GM18907 (cell line): ENCODE measurements around the gene HPCAL1.

ENCODE experiments used
- ATAC-seq: cut with Tn5 transposase; IDR thresholded peaks from one replicate; pipeline ENCODE4 v1.9.1; 2021; ENCODE audit warnings: mild to moderate bottlenecking, moderate library complexity; ENCODE audit not compliant: unreplicated experiment

Gene HPCAL1

DNA sequence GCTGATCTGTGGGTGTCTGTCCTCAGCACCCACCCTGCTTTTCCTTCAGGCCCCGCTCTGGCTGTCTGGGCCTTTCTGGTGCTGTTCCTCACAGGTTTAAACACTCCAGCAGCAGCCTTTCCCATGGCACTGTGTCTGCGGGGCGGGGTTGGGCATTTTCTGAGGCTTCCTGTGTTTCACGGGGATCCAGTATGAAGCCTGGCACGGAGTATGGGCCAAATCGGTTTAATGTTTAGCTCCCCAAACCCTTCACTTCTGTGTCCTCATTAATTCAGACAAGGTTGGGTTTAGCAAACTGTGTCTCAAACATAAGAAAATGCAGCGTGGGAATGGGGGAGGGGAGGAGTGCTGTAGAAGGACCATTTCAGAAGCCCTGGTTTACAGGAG is 44.9 kb downstream of the HPCAL1 start:
- no peak for ATAC-seq

DNA sequence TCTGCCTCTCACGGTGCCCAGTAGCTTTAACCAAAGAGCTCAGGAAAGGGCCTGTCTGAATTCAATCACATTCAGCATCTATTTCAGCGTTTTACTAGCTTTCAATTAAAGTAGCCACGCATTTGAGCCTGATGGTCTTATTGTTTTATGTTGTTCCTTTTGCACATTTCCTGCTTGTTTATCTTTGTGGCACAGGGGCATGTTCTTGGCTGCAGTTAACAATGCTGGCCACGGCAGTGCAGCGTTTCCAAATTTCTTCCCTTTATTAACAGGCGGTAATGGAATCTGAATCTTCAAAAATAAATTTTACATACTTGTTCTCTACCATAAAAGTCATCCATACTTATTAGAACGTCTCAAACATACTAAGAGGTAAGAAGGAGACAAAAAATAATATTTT is 46.2 kb downstream of the HPCAL1 start:
- no peak for ATAC-seq

DNA sequence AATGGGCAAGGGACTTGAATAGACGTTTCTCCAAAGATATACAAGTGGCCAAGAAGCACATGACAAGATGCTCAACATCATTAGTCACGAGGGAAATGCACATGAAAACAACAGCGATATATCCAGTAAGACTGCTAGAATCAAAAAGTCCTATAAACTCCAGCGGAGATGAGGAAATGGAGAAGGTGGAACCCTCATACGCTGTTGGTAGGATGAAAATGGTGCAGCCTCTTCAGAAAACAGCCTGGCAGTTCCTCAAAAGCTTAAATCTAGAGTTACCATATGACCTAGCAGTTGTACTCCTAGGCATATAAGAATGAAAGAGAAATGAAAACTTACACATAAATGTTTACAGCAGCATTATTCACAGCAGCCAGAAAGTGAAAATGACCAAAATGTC is 48.1 kb downstream of the HPCAL1 start:
- no peak for ATAC-seq

DNA sequence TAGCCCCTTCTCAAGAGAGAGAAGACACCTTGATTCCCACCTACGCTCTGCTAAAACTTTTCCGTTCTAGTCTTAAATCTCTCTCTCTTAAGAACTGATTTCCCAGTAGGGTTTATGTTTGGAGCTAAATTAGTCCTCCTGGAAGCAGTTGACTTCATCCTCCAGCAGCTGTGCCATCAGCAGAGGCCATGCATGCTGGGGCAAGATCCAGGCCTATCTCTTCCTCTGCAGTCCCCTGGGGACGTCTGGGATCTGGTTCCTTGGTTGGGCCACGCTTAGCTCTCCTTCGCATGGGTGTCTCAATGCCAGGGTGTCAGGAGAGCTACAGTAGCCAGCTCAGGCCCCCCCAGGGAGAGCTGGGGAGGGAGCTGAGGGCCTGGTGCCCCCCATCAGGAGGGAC is 49.7 kb downstream of the HPCAL1 start:
- ATAC-seq, result no peak

DNA sequence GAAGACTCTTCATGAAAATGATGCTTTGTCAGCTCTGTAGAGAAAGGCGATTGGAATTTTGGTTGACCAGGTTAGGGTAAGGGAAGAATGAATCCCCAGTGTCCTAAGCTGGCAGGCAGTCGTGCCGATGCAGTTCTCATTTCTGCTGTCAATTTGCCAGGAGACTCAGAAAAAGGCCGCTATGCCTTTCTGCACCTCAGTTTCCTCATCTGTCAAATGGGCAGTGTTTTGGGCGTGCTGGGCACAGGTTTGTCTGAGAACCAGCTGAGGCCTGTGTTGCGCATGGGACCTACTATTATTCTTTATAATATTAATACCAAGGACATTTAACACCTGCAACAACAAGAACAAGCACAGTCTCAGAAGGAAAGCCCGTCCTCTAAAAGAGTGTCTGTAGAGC is 50.3 kb downstream of the HPCAL1 start:
- ATAC-seq, result no peak

DNA sequence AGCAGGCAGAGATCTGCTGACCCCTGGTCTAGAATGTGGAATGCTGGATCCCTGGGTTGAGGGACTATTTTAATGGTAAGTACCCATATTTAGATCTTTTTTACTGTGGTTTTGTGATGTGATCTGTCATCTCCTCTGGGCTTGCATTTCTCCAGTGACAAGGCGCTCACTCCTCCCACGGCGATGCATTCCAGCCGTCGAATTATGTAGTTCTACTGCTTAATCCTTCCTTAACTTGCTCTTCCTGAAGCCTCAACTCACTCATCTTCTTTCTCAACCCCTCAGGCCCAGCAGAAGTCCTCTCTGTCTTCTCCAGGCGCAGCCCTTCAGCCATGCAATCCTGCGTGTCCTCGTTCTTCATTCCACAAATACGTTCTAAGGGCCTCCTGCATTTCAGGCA is 51.2 kb downstream of the HPCAL1 start:
- no peak for ATAC-seq

DNA sequence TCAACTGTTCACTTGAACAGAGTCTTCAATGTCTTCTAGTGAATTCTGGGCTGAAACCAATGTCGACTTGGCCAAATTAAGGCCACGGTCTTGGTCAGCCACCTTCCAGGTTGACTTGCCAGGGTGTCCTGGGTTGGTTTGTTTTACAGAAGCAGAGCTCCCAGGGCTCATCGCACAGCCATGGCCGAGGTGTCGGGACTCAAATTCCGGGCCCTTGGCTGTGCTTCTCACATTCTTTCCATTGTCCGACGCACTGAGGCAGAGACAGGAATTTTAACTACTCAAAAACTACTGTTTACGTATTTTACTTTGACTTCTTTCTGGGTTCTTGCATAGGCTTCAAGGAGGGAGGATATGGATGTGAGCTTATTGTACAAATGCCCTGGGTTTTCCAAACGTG is 51.7 kb downstream of the HPCAL1 start:
- ATAC-seq, result no peak

DNA sequence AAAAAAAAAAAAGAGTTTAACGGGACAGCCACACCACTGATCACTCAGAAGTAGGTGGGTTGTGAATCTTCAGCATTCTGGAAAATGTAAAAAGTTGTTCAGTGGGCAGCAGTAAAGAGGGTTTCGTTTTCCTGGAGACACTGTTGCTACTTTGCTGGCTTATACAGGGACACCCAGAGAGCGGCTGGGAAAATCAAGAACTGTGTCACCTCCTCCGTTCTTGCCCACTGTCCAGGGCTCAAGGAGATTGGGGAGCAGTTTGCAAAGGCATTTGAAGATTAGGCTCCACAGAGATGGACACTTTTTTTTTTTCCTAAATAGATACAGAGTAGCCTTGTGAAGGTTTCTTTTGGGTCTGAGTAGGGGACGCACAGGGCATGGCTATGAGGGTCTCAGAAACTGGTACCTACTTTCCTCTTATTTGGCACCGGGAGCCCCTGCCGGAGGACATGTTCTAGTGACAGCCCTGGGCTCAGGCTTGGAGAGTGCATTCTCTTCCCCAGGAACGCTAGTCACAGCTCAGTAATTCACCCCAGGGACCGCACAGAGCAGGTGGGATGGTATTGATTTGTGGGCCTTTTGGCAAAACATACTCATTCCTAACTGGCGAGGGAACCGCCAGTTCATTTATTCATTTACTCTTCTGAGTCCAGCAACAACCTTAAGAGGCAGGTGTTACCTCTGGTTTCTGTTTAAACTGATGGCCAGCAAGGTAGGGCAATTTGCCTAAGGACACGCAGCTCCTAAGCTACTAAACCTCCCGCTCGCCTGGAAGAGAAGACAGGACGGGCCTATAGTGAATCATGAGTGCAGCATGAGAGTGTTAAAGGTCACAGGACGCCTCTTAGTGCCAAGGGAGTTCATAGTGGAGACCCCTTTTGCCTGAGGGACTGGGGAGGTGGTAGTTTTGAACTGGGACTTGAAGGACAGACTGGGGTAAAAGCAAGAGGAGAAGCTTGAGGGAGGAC is 53.1 kb downstream of the HPCAL1 start:
- no peak for ATAC-seq

DNA sequence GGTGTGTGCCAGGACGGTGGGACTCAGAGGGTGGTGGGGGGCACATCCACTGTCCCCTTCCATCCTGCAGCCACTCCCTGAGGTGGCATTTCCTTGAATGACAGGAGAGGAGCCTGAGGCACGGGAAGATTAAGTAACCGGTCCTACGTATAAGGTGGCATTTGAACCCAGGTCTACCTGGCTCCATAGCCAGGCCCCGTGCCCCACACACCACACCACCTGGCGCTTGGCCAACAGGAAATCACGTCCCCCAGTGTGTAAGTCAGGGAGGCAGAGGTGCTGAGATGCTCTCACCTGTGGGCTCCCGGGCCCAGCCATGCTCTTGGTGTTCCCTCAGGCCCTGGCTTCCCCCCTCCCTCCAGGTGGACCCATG is 53.7 kb downstream of the HPCAL1 start:
- ATAC-seq, result no peak

DNA sequence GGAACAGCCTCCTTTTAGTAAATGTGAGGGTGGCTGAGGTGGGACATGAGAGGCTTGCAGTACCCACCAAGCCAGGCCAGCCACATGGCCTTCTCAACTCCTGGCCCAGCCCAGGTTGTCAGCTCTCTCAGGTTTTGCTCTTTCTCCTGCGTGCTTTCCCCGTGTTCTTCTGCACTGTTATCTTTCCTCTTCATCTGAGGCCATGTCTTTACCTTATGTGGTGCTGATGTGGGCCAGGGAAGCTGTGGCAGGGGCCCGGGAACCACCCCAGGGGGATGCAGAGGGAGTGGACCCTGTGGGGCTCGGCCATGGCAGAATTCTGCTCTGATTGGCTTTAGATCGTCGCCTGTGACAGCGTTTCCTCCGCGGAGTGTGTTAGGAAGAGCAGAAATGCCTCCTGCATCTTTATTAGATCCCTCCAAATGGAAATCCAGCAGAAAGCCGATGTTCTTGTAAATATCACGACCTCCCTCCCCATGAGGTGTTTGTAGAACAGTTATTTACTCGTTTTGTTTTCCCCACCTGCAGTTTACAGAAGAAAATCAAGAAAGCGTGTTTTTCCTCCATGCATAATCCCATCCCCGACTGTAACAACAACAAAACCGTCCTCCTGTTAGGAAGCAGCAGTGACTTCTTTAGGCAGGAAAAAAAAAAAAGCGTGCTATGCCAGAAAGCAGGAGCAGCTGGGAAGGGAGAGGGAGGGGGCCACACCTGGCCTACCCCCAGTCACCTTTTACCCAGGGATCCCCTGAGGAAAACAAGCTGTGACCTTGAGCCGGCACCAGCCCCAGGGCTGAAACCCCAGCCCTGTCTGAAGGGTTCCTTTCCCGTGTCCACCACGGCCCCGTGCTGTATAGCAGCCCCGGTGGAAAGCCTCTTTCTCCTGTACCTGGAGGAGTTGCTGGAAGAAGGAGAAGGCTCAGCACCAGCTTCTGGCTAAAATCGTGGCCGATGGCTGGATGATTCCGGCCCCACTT is 54.8 kb downstream of the HPCAL1 start:
- ATAC-seq, result no peak

DNA sequence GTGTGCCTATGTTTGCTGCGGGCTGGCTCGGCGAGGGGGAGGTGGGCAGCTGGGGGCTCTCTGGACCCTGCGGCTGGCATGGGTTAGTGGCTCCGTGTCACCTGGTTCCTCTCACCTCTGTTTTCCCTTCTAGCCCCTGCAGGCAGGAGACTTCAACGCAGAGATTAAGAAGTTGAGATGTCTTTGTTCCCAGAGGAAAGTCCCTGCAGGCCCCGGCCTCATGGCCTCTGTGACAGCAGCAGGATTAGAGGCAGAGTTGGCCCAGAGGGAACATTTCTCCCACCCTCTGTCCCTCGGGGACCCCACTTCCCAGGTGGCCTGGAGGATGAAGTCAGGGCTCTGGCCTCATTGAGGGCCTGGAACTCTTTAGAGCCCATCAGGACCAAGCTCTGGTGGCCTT is 56.5 kb downstream of the HPCAL1 start:
- no peak for ATAC-seq

DNA sequence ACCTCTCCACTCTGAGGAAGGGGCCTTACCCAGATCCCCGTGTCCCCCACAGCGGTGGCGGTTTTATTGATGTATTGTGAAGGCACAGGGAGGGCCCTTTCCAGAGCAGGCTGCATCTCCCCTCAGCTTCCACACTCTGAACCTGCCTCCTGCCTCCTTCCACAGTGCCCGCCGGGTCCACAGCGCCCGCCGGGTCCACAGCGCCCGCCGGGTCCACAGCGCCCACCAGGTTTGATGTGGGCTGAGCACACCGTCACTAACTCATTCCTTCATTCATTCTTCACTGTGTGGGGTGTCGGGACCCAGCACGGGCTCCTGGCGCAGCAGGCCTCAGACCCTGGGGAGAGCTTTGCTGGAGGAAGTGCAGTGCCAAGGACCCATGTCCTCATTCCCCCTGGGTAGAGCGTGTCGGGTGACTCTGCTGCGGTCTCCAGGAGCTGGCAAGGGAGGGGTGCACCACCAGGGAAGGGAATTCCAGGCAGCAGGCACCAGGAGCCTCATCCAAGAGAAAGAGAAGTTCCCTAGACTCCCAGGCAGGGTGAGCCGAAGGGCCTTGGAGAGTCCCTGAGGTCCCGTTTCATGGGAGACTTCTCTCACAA is 57.1 kb downstream of the HPCAL1 start:
- no peak for ATAC-seq

DNA sequence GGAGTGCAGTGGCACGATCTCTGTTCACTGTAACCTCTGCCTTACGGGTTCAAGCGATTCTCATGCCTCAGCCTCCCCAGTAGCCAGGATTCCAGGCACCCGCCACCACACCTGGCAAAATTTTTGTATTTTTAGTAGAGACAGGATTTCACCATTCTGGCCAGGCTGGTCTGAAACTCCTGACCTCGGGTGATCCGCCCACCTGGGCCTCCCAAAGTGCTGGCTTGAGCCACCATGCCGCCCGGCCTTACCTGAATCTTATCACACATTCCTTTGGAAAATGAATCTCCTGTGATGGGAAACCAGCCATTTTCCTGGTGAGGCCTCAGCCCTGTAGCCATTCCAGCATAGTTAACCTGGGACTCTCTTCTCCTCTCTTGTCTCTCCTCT is 57.8 kb downstream of the HPCAL1 start:
- no peak for ATAC-seq

DNA sequence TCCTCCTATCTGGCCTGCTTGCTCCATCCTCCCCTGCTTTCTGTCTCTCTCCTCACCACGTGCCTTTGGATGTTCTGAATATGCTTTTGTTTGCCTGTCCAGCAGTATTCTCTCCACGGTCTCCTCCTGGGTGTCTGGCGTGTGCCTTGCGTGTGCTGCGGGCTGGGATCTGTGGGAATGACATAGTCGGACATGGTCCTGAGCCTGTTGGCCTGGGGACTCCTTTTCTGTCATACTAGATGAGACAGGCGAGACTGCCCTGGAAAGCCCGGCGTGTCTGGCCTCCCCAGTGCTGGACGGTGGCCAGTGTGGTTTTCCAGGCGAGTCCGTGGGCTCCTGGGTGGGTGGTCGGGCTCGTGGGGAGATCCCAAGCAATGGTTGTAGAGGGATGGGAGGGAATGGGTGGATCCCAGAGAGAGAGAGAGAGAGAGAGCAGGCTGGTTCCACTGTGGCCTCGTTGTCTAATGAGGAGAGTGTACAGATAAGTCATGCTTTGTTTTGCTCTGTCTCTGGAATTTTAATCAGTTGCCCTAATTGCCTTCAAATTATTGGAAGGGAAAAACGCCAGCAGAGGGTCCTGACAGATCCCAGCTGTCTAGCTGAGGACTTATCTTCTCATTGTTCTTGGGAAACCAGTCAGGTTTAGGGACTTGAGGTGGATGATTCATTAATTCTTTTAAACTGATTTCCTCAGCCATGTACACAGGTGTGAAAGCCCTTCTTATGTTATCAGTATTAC is 58.3 kb downstream of the HPCAL1 start:
- ATAC-seq, result no peak

DNA sequence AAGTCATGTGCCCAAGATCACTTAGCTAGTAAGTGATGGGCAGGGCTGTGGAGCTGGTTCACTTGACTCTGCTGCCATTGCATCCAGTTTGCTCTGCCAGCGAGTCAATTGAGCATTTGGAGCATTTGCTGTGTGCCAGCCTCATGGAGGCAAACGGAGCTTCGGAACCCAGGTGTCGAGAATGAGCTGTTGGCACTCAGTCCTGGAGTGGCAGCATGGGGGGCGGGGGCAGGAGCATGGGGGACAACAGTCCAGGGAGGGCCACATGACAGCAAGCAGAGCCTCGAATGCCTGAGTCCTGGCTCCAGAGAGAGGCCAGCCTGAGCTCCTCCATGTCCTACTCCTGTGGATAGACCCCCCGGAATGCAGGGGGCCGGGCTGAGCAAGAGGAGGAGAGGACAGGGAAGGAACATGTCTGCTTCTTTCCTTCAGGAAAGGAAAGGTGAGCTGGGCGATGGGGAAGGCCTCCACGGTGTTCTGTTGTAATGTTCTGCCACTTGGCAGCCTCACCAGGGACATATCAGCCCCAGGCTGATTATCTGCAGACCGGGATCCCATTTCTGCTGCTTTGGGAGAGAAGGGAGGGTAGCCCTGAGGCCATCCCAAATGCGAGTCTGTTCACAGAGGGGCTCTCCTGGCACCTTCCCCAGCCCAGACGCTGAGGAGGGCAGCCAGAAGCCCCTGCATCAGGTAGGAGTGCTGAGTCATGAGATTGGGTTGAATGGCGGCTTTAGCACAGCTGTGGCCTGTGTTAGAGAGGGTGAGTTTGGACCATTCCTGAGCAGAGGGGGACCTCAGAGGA is 59.6 kb downstream of the HPCAL1 start:
- ATAC-seq, result no peak

DNA sequence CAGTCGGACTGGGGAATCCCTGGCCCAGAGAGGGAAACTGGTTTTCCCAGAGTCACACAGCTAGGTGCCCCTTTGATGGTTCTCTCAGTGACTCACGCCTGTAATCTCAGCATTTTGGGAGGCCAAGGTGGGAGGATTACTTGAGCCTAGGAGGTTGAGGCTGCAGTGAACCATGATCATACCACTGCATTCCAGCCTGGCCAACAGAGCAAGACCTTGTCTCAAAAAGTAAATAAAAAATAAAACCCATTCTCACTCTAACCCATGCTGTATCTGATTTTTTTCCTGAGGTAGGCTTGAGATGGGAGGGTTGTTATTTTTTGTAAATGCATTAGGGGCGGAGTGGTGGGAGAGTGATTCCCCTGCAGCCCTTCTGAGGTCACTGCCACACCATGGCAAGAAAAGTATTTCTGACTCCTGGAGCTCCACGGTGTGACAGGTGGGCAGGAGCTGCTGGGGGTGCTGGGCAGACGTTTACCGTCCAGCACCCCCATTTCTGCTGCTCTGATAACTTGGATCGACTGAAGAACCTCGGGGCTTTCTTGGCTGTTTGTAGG is 60.3 kb downstream of the HPCAL1 start:
- ATAC-seq, result no peak

DNA sequence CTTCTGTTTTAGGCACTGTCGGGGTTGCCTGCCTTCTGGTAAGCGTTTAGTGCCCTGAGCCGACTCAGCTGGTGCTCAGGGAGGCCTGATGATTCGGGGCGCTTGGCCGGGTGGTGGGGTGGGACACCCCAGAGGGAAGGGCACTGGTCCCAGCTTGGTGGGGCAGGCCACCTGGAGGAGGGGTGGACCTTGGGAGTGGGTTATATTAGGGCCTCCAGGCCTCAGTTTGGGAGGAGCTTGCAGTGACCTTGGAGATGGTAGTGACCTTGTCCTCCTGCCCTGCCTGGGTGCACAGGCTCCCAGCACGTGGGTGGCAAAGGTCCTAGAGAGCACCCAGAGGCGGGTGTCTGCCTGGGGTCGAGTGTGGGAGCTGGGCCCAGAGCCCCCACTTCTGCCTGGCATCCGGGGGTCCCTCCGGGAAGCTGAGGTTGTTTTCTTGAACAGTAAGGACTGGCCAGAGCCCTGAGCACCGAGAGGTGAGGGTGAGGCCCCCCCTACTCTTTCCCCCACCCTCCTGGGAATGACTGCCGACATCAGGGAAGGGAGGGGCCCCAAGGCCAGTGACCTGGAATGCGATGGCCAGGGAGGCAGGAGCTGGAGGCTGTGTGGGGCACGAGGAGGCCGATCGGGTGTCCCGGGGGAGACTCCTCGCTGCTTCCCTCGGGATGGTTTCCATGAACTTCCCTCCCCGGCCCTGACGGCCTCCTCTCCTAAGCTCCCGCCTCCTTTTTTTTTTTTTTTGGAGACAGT is 61.3 kb downstream of the HPCAL1 start:
- no peak for ATAC-seq

DNA sequence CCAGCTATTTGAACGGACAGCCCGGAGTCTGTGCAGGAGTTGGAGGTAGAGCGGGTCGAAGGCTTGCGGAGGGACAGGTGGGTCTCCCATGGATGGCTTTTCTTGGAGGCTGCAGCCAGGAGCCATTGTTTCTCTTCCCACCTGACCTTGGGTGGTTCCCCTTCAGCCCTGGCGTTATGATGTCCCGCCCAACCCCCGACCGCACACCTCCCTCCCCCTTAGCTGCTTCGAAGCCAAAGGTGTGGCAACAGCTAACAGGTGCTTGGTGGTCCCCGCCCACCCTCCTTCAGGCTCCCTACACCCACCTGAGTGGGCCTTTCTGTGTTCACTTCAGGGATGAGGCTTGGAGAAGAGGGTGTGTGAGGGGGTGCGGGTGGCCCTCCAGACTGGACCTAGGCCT is 62.7 kb downstream of the HPCAL1 start:
- no peak for ATAC-seq
